NCI-H748 treated with DMSO at 0.1 percent for 48 hours (cell line): ENCODE measurements around the gene SSX2B.
"Not testable (repeated sequence)": the region's sequence is repeated elsewhere in the genome, so short reads cannot be mapped to it uniquely, and the experiment has no call there.

Experiments used
- DNase-seq: peaks from one replicate; lab custom pipeline; 2025; lab: John Stamatoyannopoulos, UW

The SSX2B gene

GRCh38 chrX:52750952-52751351 lies at the start of gene SSX2B:
Gene SSX2B (plus strand): TSS chrX:52751252. CDS start chrX:52752681, 1,429 bp downstream.
- not testable (repeated sequence) for DNase-seq

- DNase-seq: not testable (repeated sequence)
These were observed 44.0 kb upstream of the SSX2B start, which contains the start of gene SSX2 for GRCh38 chrX:52707078-52707477. Gene SSX2 (minus strand): TSS chrX:52707178. CDS start chrX:52705749, 1,429 bp downstream.

GRCh38 chrX:52765983-52766382 lies 14.9 kb downstream of the SSX2B start:
- not testable (repeated sequence) for DNase-seq

GRCh38 chrX:52773504-52773903 lies 22.5 kb downstream of the SSX2B start:
- DNase-seq: not testable (repeated sequence)

GRCh38 chrX:52797327-52797726 lies 46.3 kb downstream of the SSX2B start, which contains the start of gene SPANXN5:
Gene SPANXN5 (minus strand): TSS chrX:52797427. CDS start chrX:52797348, 79 bp downstream.
- DNase-seq: not testable (repeated sequence)

- not testable (repeated sequence) for DNase-seq
These were observed 53.8 kb downstream of the SSX2B start for GRCh38 chrX:52804876-52805275.
